Panc1 (cell line): ENCODE data around the gene SCRN1.

ENCODE experiments used
- CTCF ChIP-seq: fragments of 450-650 bp; IDR thresholded peaks from 2 replicates; pipeline ENCODE4 v1.5.1; 2017; ENCODE audit warnings: mild to moderate bottlenecking
- POLR2AphosphoS5 ChIP-seq: IDR thresholded peaks from 2 replicates; pipeline ENCODE4 v1.6.1; 2012; ENCODE audit warnings: mild to moderate bottlenecking, low read depth, low read length, moderate library complexity
- SIN3A ChIP-seq: IDR thresholded peaks from 2 replicates; pipeline ENCODE4 v1.6.1; 2012; ENCODE audit warnings: low read depth, mild to moderate bottlenecking, low read length, moderate library complexity, borderline replicate concordance; ENCODE audit not compliant: insufficient read depth
- TCF7L2 ChIP-seq: IDR thresholded peaks from 2 replicates; pipeline ENCODE4 v1.6.1; 2011; ENCODE audit warnings: mild to moderate bottlenecking, low read depth, low read length, inconsistent platforms

- no peak for TF ChIP-seq CTCF
- TF ChIP-seq SIN3A: no peak
- no peak for TF ChIP-seq POLR2AphosphoS5
- TF ChIP-seq TCF7L2: no peak
These were observed 72.0 kb downstream of the SCRN1 start for GRCh38 chr7:29917641-29918040.
